AG09319 (cell line): ENCODE data around the gene ALDH4A1.
A peak's percentile ranks its signal among the peaks of the same experiment; 100 is the strongest.

Source experiments
- DNase-seq: peaks from one replicate; pipeline ENCODE4 v3.0.0-alpha.2; 2010; ENCODE audit warnings: low read depth; ENCODE audit errors: extremely low read depth
- CTCF ChIP-seq: IDR thresholded peaks from 2 replicates; pipeline ENCODE4 v1.5.1; 2011; ENCODE audit warnings: low read depth, mild to moderate bottlenecking, inconsistent platforms, low read length, moderate library complexity

Gene ALDH4A1

GRCh38 chr1:18912550-18912949, 10.2 kb upstream of the ALDH4A1 start:
- DNase-seq, result no peak
- no peak for TF ChIP-seq CTCF

GRCh38 chr1:18908911-18909771, 6.8 kb upstream of the ALDH4A1 start:
- DNase-seq, result no peak
- TF ChIP-seq CTCF, result no peak

- no peak for TF ChIP-seq CTCF
- no peak for DNase-seq
These were observed 5.8 kb upstream of the ALDH4A1 start for GRCh38 chr1:18907917-18908845.

GRCh38 chr1:18907021-18907916, 4.9 kb upstream of the ALDH4A1 start:
- TF ChIP-seq CTCF, result peak; percentile 76
- no peak for DNase-seq

- no peak for TF ChIP-seq CTCF
- DNase-seq, result no peak
These were observed 969 bp upstream of the ALDH4A1 start for GRCh38 chr1:18903291-18903756.

- DNase-seq, result no peak
- TF ChIP-seq CTCF, result no peak
These were observed 318 bp downstream of the ALDH4A1 start for GRCh38 chr1:18901952-18902522.
